GM13977 (cell line): ENCODE measurements around the gene ALK.

Source experiments
- DNase-seq: peaks from one replicate; pipeline ENCODE4 v3.0.0; 2012; ENCODE audit warnings: low spot score
- CTCF ChIP-seq: IDR thresholded peaks from 2 replicates; pipeline ENCODE4 v1.5.1; 2012; ENCODE audit warnings: mild to moderate bottlenecking, control low read depth; ENCODE audit not compliant: insufficient read depth; ENCODE audit errors: extremely low read depth, missing control alignments
- in situ Hi-C: fragments of 300-500 bp; cut with MboI; formaldehyde crosslinking; loops from one replicate; pipeline ENCODE4 v1.12.0; 2022; ENCODE audit warnings: low sequenced_read_pairs, low pct_unique_long_range_greater_than_20kb, mixed read lengths, inconsistent platforms; ENCODE audit not compliant: unreplicated experiment

ALK gene

GRCh38 chr2:29876374-29876773, 45.0 kb downstream of the ALK start:
- DNase-seq = no peak
- TF ChIP-seq CTCF = no peak
- in situ Hi-C loops = no loop called here

GRCh38 chr2:29874745-29875144, 46.6 kb downstream of the ALK start:
- no peak for TF ChIP-seq CTCF
- no peak for DNase-seq
- in situ Hi-C loops = no loop called here

GRCh38 chr2:29872870-29873269, 48.5 kb downstream of the ALK start:
- in situ Hi-C loops = no loop called here
- no peak for DNase-seq
- TF ChIP-seq CTCF = no peak

GRCh38 chr2:29871541-29871940, 49.8 kb downstream of the ALK start:
- in situ Hi-C loops = no loop called here
- no peak for DNase-seq
- TF ChIP-seq CTCF = no peak

- in situ Hi-C loops = no loop called here
- no peak for TF ChIP-seq CTCF
- no peak for DNase-seq
Observed at GRCh38 chr2:29865512-29865911, 55.9 kb downstream of the ALK start.

GRCh38 chr2:29864988-29865387, 56.4 kb downstream of the ALK start:
- in situ Hi-C loops = no loop called here
- TF ChIP-seq CTCF = no peak
- no peak for DNase-seq
